Loucy (cell line): ENCODE results near the gene MT1E.

ENCODE experiments used
- EZH2phosphoT487 ChIP-seq: fragments of 200-600 bp; IDR thresholded peaks from 2 replicates; pipeline ENCODE4 v1.6.1; 2018; ENCODE audit warnings: antibody characterized with exemption, mild to moderate bottlenecking, moderate library complexity, borderline replicate concordance
- TF ChIP-seq, protein P1 (sequence below): fragments of 200-600 bp; sonication (generic); conservative IDR thresholded peaks from 2 replicates; pipeline ENCODE4 v1.5.1; 2014; ENCODE audit warnings: mild to moderate bottlenecking, antibody characterized with exemption, low read length

DNA sequence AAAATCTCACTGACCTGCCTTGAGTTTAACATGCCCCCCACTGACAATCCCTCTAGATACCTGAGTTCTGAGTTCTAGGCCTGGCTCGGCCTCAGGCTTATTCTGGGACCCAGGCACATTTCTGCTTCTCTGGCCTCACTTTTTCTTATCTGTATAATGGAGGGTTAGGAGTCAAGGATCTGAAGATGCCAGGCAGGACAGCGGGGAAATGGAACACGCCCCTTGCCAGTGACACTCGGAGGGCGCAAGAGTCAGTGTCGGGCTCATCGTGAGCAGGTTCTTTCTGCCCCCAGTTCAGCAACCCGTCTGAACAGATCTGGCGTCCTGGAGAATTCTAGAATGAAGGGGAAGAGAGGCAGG is 36.8 kb upstream of the MT1E start:
- TF ChIP-seq, protein P1, sequence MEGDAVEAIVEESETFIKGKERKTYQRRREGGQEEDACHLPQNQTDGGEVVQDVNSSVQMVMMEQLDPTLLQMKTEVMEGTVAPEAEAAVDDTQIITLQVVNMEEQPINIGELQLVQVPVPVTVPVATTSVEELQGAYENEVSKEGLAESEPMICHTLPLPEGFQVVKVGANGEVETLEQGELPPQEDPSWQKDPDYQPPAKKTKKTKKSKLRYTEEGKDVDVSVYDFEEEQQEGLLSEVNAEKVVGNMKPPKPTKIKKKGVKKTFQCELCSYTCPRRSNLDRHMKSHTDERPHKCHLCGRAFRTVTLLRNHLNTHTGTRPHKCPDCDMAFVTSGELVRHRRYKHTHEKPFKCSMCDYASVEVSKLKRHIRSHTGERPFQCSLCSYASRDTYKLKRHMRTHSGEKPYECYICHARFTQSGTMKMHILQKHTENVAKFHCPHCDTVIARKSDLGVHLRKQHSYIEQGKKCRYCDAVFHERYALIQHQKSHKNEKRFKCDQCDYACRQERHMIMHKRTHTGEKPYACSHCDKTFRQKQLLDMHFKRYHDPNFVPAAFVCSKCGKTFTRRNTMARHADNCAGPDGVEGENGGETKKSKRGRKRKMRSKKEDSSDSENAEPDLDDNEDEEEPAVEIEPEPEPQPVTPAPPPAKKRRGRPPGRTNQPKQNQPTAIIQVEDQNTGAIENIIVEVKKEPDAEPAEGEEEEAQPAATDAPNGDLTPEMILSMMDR, result no peak
- TF ChIP-seq EZH2phosphoT487, result no peak
